Endothelial cell (in vitro differentiated cells): ENCODE measurements around the gene TMCO5A. TPM values are rescaled to one million over a fixed set of nuclear protein-coding genes. Genes with fewer than 3 reads are reported as not detected.

Source experiments
- DNase-seq: peaks from one replicate; pipeline ENCODE4 v3.0.0; 2021; ENCODE audit warnings: low spot score
- H3K27ac Mint-ChIP-seq: one replicate; pipeline ENCODE4 v1.8.0; 2021; ENCODE audit warnings: mixed read lengths, inconsistent platforms; ENCODE audit not compliant: unreplicated experiment
- H3K27me3 Mint-ChIP-seq: one replicate; pipeline ENCODE4 v1.8.0; 2021; ENCODE audit warnings: mild to moderate bottlenecking, moderate library complexity, mixed read lengths, inconsistent platforms; ENCODE audit not compliant: unreplicated experiment
- H3K36me3 Mint-ChIP-seq: one replicate; pipeline ENCODE4 v1.8.0; 2021; ENCODE audit warnings: mild to moderate bottlenecking, low read depth, mixed read lengths, inconsistent platforms; ENCODE audit not compliant: unreplicated experiment
- H3K4me1 Mint-ChIP-seq: one replicate; pipeline ENCODE4 v1.8.0; 2021; ENCODE audit warnings: mild to moderate bottlenecking, mixed read lengths, inconsistent platforms; ENCODE audit not compliant: unreplicated experiment
- H3K4me3 Mint-ChIP-seq: one replicate; pipeline ENCODE4 v1.8.0; 2021; ENCODE audit warnings: mild to moderate bottlenecking, mixed read lengths, inconsistent platforms; ENCODE audit not compliant: unreplicated experiment
- H3K9me3 Mint-ChIP-seq: one replicate; pipeline ENCODE4 v1.8.0; 2021; ENCODE audit warnings: mixed read lengths, inconsistent platforms; ENCODE audit not compliant: unreplicated experiment
- total RNA-seq: library from RNA; stranded (reverse); fragmentation: NEBNext Ultra II Directional; extraction: Animal tissue kit (Norgen Biotek cat#: 25700); gene quantifications from one replicate; pipeline ENCODE4 v1.2.1, GENCODE V29; 2021; ENCODE audit not compliant: unreplicated experiment
- TF ChIP-seq, protein P1 (sequence below): fragments of 200-600 bp; sonication (generic); IDR thresholded peaks from one replicate; pipeline ENCODE4 v1.5.0; 2021; ENCODE audit warnings: antibody characterized with exemption; ENCODE audit not compliant: unreplicated experiment

Gene TMCO5A
- total RNA-seq, 1 donor from 2014 or later: not detected

GRCh38 chr15:37921527-37922385 is 12.7 kb upstream of the TMCO5A start:
- H3K27ac Mint-ChIP-seq: no peak overlapping the region
- no peaks in the 10 kb centered on the region for H3K9me3 Mint-ChIP-seq
- H3K36me3 Mint-ChIP-seq: no peaks in the 10 kb centered on the region
- DNase-seq: no peak
- H3K4me1 Mint-ChIP-seq: no peaks in the 10 kb centered on the region
- TF ChIP-seq, protein P1, sequence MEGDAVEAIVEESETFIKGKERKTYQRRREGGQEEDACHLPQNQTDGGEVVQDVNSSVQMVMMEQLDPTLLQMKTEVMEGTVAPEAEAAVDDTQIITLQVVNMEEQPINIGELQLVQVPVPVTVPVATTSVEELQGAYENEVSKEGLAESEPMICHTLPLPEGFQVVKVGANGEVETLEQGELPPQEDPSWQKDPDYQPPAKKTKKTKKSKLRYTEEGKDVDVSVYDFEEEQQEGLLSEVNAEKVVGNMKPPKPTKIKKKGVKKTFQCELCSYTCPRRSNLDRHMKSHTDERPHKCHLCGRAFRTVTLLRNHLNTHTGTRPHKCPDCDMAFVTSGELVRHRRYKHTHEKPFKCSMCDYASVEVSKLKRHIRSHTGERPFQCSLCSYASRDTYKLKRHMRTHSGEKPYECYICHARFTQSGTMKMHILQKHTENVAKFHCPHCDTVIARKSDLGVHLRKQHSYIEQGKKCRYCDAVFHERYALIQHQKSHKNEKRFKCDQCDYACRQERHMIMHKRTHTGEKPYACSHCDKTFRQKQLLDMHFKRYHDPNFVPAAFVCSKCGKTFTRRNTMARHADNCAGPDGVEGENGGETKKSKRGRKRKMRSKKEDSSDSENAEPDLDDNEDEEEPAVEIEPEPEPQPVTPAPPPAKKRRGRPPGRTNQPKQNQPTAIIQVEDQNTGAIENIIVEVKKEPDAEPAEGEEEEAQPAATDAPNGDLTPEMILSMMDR: no peak
- no peak overlapping the region for H3K4me3 Mint-ChIP-seq
- H3K27me3 Mint-ChIP-seq: peaks cover 4% of the 10 kb centered on the region

GRCh38 chr15:37926136-37926535 is 8.3 kb upstream of the TMCO5A start:
- H3K9me3 Mint-ChIP-seq: no peaks in the 10 kb centered on the region
- no peak overlapping the region for H3K27ac Mint-ChIP-seq
- peaks cover 4% of the 10 kb centered on the region for H3K27me3 Mint-ChIP-seq
- TF ChIP-seq, protein P1: no peak
- no peaks in the 10 kb centered on the region for H3K4me1 Mint-ChIP-seq
- no peak overlapping the region for H3K4me3 Mint-ChIP-seq
- H3K36me3 Mint-ChIP-seq: no peaks in the 10 kb centered on the region
- DNase-seq: no peak

- no peak overlapping the region for H3K4me3 Mint-ChIP-seq
- TF ChIP-seq, protein P1: no peak
- no peak for DNase-seq
Observed at GRCh38 chr15:37929238-37929637, 5.2 kb upstream of the TMCO5A start.

GRCh38 chr15:37931321-37931720 is 3.1 kb upstream of the TMCO5A start:
- Mint-ChIP-seq H3K27me3 (no peaks in the 10 kb centered on the region), H3K4me1 (no peaks in the 10 kb centered on the region), H3K27ac (no peak overlapping the region), H3K36me3 (no peaks in the 10 kb centered on the region), H3K4me3 (no peak overlapping the region), H3K9me3 (no peaks in the 10 kb centered on the region)
- no peak for DNase-seq
- TF ChIP-seq, protein P1: no peak

More at GRCh38 chr15:37929238-37929637, 5.2 kb upstream of the TMCO5A start:
- no peaks in the 10 kb centered on the region for H3K4me1 Mint-ChIP-seq
- H3K27ac Mint-ChIP-seq: no peak overlapping the region
- H3K27me3 Mint-ChIP-seq: no peaks in the 10 kb centered on the region
- no peaks in the 10 kb centered on the region for H3K36me3 Mint-ChIP-seq
- H3K9me3 Mint-ChIP-seq: no peaks in the 10 kb centered on the region

- H3K9me3 Mint-ChIP-seq: no peaks in the 10 kb centered on the region
- H3K4me1 Mint-ChIP-seq: no peaks in the 10 kb centered on the region
- H3K4me3 Mint-ChIP-seq: no peak overlapping the region
- H3K27ac Mint-ChIP-seq: no peak overlapping the region
- H3K36me3 Mint-ChIP-seq: no peaks in the 10 kb centered on the region
- no peak for DNase-seq
- no peaks in the 10 kb centered on the region for H3K27me3 Mint-ChIP-seq
- TF ChIP-seq, protein P1: no peak
Observed at GRCh38 chr15:37931868-37932267, 2.6 kb upstream of the TMCO5A start.
